ENCODE measurements around the gene SPEM1.

GRCh38 chr17:7466318-7466638 lies 46.2 kb downstream of the SPEM1 start:
- TF ChIP-seq CTCF (IDR thresholded peaks at IDR 0.05) (no peak), EP300 (IDR thresholded peaks at IDR 0.05) (no peak), POLR2A (IDR thresholded peaks at IDR 0.05) (no peak), POLR2AphosphoS5 (IDR thresholded peaks at IDR 0.05) (no peak)
